Skeletal muscle satellite cell (primary cell): Measurements from ENCODE around the gene ZNF346.
A peak's percentile ranks its signal among the peaks of the same experiment; 100 is the strongest.
"Not testable (repeated sequence)": the region's sequence is repeated elsewhere in the genome, so short reads cannot be mapped to it uniquely, and the experiment has no call there.

Experiments
- H3K27me3 ChIP-seq: 2 replicates; pipeline ENCODE4 v1.7.0; 2013; ENCODE audit warnings: low read length; ENCODE audit not compliant: control insufficient read depth, insufficient read depth
- H3K36me3 ChIP-seq: 2 replicates; pipeline ENCODE4 v1.7.0; 2013; ENCODE audit warnings: mild to moderate bottlenecking, control low read depth, low read length; ENCODE audit not compliant: insufficient read depth
- H3K4me1 ChIP-seq: 2 replicates; pipeline ENCODE4 v1.7.0; 2013; ENCODE audit warnings: low read length; ENCODE audit not compliant: control insufficient read depth, insufficient read depth
- H3K4me2 ChIP-seq: 2 replicates; pipeline ENCODE4 v1.7.0; 2013; ENCODE audit warnings: mild to moderate bottlenecking, low read length
- H3K4me3 ChIP-seq: 2 replicates; pipeline ENCODE4 v1.7.0; 2013; ENCODE audit warnings: low read length
- H3K9ac ChIP-seq: 2 replicates; pipeline ENCODE4 v1.7.0; 2013; ENCODE audit warnings: mild to moderate bottlenecking, low read depth, low read length, moderate library complexity
- H3K9me3 ChIP-seq: replicated peaks from 2 replicates; pipeline ENCODE4 v1.7.0; 2013; ENCODE audit warnings: mild to moderate bottlenecking, control low read depth, low read length

Gene ZNF346

GRCh38 chr5:176995122-176995490 lies 27.4 kb upstream of the ZNF346 start:
- Histone ChIP-seq H3K4me3 (no peak overlapping the region), H3K9me3 (no peaks in the 10 kb centered on the region), H3K27me3 (no peaks in the 10 kb centered on the region), H3K4me2 (peak overlapping the region; percentile 13), H3K36me3 (no peaks in the 10 kb centered on the region), H3K9ac (no peak overlapping the region), H3K4me1 (peaks cover 31% of the 10 kb centered on the region)

GRCh38 chr5:176995896-176996767 lies 26.4 kb upstream of the ZNF346 start:
- no peaks in the 10 kb centered on the region for H3K36me3 ChIP-seq
- H3K9ac ChIP-seq, result peak overlapping the region; percentile 35
- peaks cover 31% of the 10 kb centered on the region for H3K4me1 ChIP-seq
- H3K4me3 ChIP-seq, result peak overlapping the region; percentile 27
- no peaks in the 10 kb centered on the region for H3K9me3 ChIP-seq
- H3K27me3 ChIP-seq, result no peaks in the 10 kb centered on the region
- H3K4me2 ChIP-seq, result peak overlapping the region; percentile 53

- Histone ChIP-seq H3K4me2 (peak overlapping the region; percentile 53), H3K4me3 (no peak overlapping the region), H3K27me3 (no peaks in the 10 kb centered on the region), H3K36me3 (no peaks in the 10 kb centered on the region), H3K9ac (no peak overlapping the region), H3K9me3 (no peaks in the 10 kb centered on the region), H3K4me1 (peaks cover 31% of the 10 kb centered on the region)
These were observed 25.7 kb upstream of the ZNF346 start for GRCh38 chr5:176996780-176997179.

GRCh38 chr5:176998828-176999227 lies 23.7 kb upstream of the ZNF346 start:
- Histone ChIP-seq H3K36me3 (no peaks in the 10 kb centered on the region), H3K9ac (no peak overlapping the region), H3K9me3 (no peaks in the 10 kb centered on the region), H3K4me1 (peaks cover 34% of the 10 kb centered on the region), H3K4me2 (no peak overlapping the region), H3K4me3 (no peak overlapping the region), H3K27me3 (no peaks in the 10 kb centered on the region)

- not testable (repeated sequence) for H3K4me2 ChIP-seq, H3K4me3 ChIP-seq, H3K9me3 ChIP-seq, H3K27me3 ChIP-seq, H3K9ac ChIP-seq, H3K36me3 ChIP-seq
- peaks cover 32% of the 10 kb centered on the region for H3K4me1 ChIP-seq
These were observed 23.0 kb upstream of the ZNF346 start for GRCh38 chr5:176999526-176999925.

- Histone ChIP-seq H3K9me3 (no peaks in the 10 kb centered on the region), H3K36me3 (peaks cover 4% of the 10 kb centered on the region), H3K9ac (no peak overlapping the region), H3K4me1 (peaks cover 14% of the 10 kb centered on the region), H3K4me3 (no peak overlapping the region), H3K27me3 (no peaks in the 10 kb centered on the region), H3K4me2 (peak overlapping the region; percentile 44)
These were observed 18.8 kb upstream of the ZNF346 start for GRCh38 chr5:177003649-177004048.

GRCh38 chr5:177004961-177005360 lies 17.5 kb upstream of the ZNF346 start:
- H3K4me3 ChIP-seq, result peak overlapping the region; percentile 94
- H3K4me1 ChIP-seq, result peaks cover 14% of the 10 kb centered on the region
- peak overlapping the region; percentile 93 for H3K9ac ChIP-seq
- no peaks in the 10 kb centered on the region for H3K9me3 ChIP-seq
- peaks cover 4% of the 10 kb centered on the region for H3K36me3 ChIP-seq
- peak overlapping the region; percentile 87 for H3K4me2 ChIP-seq
- no peaks in the 10 kb centered on the region for H3K27me3 ChIP-seq

- H3K9ac ChIP-seq, result peak overlapping the region; percentile 93
- H3K4me2 ChIP-seq, result peak overlapping the region; percentile 87
- H3K36me3 ChIP-seq, result peaks cover 4% of the 10 kb centered on the region
- H3K4me3 ChIP-seq, result peak overlapping the region; percentile 94
- H3K4me1 ChIP-seq, result peaks cover 14% of the 10 kb centered on the region
- H3K27me3 ChIP-seq, result no peaks in the 10 kb centered on the region
- no peaks in the 10 kb centered on the region for H3K9me3 ChIP-seq
These were observed 16.8 kb upstream of the ZNF346 start for GRCh38 chr5:177005619-177006264.

- Histone ChIP-seq H3K4me1 (peaks cover 14% of the 10 kb centered on the region), H3K36me3 (peaks cover 4% of the 10 kb centered on the region), H3K9me3 (no peaks in the 10 kb centered on the region), H3K27me3 (no peaks in the 10 kb centered on the region), H3K4me2 (peak within 1 kb of the TSS; percentile 87), H3K4me3 (peak within 1 kb of the TSS; percentile 94), H3K9ac (peak within 1 kb of the TSS; percentile 93)
These were observed 16.1 kb upstream of the ZNF346 start, which contains the start of gene UIMC1 for GRCh38 chr5:177006265-177006972. UIMC1 (minus strand) TSS chr5:177006779; CDS start chr5:176982615, 24,164 bp downstream.

- Histone ChIP-seq H3K4me3 (no peak overlapping the region), H3K36me3 (peaks cover 4% of the 10 kb centered on the region), H3K4me2 (no peak overlapping the region), H3K9ac (no peak overlapping the region), H3K27me3 (no peaks in the 10 kb centered on the region), H3K9me3 (no peaks in the 10 kb centered on the region), H3K4me1 (peaks cover 12% of the 10 kb centered on the region)
These were observed 13.8 kb upstream of the ZNF346 start for GRCh38 chr5:177008716-177009115.

- H3K9ac ChIP-seq, result no peak overlapping the region
- no peaks in the 10 kb centered on the region for H3K27me3 ChIP-seq
- H3K36me3 ChIP-seq, result no peaks in the 10 kb centered on the region
- H3K4me2 ChIP-seq, result no peak overlapping the region
- no peak overlapping the region for H3K4me3 ChIP-seq
- no peaks in the 10 kb centered on the region for H3K9me3 ChIP-seq
- peaks cover 4% of the 10 kb centered on the region for H3K4me1 ChIP-seq
These were observed 12.3 kb upstream of the ZNF346 start for GRCh38 chr5:177010153-177010552.
